Inflammatory macrophage treated with lipopolysaccharide for 4 hours (primary cell): ENCODE data around the gene UGT3A2.

ENCODE experiments used
- DNase-seq: peaks from one replicate; pipeline ENCODE4 v3.0.0-alpha.2; 2020

The UGT3A2 gene

DNA sequence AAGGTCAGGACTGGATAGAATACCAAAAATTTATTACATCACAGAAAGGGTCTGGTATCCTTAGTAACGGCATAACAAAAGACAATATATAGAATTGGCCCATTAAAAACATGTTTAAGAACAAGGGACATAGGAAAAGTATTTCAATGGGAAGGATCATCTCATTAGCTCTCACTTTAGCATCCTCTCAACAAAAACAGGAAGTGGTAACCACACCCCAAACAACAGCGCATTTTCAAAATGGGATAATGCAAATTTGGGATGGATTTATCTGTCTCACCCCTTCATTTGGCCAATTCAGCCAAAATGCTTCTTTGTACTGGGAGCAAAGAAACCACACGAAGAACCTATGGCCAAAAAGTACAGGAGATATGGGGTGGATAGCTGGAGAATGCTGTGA, 65.7 kb downstream of the UGT3A2 start:
- no peak for DNase-seq

- no peak for DNase-seq
Measured at GRCh38 chr5:35999547-35999946, 67.1 kb downstream of the UGT3A2 start.

DNA sequence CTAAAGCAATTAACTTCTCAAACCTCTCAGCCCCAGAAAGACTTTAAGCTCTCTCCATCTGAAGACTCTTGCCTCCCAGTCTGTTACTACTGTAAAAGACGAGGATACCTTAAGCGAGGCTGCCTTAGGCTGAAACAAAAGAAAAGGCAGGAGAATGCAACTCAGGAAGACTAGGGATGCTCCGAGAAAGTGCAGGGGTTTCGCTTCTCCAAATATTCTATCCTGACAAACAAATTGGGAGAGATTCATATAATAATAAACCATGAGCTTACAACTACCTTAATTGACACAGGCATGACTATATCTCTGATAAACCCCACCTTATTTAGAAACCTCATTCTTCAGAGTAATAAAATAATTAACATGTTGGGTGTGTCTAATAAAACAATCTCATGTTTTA, 70.6 kb downstream of the UGT3A2 start:
- DNase-seq: no peak

DNA sequence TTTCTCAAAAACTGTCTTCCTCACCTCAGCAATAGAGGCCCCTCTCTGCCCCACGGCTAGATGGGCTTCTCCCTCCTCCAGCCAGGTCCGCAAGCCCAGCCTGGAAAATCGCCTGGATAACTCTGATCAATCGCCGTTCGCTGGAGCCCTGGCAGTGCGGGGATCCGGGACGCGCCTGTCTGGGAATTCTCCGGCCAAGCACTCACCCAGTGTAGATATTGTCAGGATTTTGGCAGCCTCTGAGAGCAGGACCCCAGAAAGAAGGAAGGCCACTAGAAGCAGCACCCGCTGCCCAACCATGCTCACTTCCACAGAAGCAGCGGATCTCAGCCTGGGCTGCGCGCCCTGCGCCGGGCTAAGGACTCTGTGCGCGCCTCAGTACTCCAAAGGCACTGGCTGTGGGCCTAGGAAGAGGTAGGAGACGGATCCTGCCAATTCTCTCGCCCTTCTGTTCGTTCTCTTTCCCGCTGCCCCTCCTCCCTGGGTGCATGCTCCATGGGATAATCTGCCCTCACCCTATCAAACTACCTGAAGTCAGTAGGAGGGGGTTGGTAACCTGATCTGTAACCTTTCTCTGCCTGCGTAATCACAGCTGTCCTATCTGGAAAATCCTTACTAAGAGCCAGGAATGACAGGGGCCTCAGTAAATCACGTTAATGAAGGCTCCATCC, 75.6 kb downstream of the UGT3A2 start, which contains the start of gene UGT3A1:
Gene UGT3A1 (minus strand): TSS at position 450 of the 671 bp plus-strand sequence. CDS start 150 bp downstream, at position 300.
- DNase-seq: no peak

- no peak for DNase-seq
Measured at GRCh38 chr5:35990520-35990919, 76.2 kb downstream of the UGT3A2 start.

- DNase-seq: peak; percentile 3
Measured at GRCh38 chr5:35988529-35988928, 78.2 kb downstream of the UGT3A2 start.

DNA sequence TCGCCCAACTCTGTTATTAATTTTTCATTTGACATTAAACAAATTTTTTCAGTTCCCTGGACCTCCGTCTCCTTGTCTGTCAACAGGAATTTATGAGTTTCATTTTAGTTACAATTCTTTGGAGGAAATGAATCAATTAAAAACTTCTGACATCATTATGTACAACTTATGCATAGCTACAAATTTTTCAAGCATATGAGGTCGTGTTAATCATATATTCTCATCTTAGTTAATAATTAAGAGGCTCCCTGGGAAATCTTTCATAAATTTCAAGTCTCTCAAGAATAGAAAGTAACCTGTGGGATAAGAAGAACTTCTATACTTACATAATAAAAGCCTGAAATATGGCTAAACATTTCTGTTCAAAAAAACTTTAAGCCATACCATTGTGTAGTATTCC, 78.9 kb downstream of the UGT3A2 start:
- no peak for DNase-seq
